ENCODE results near the gene MALRD1. TPM values are rescaled to one million over a fixed set of nuclear protein-coding genes. Genes with fewer than 3 reads are reported as not detected.

Gene MALRD1
- total RNA-seq, 1 donor from 2014 or later = not detected

DNA sequence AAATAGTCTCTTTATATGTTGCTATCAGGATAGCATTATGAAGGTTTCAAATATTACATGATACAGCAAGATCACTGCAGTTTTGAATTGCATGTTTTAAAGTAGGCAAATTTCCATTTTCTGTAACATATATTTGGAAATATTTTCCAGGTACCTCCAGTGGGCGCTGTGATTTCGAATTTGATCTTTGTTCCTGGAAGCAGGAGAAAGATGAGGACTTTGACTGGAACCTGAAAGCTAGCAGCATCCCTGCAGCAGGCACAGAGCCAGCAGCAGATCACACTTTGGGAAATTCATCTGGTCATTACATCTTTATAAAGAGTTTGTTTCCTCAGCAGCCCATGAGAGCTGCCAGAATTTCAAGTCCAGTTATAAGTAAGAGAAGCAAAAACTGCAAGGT lies 299.0 kb downstream of the MALRD1 start:
- DNase-seq (ENCODE audit: low read depth) = no peak

DNA sequence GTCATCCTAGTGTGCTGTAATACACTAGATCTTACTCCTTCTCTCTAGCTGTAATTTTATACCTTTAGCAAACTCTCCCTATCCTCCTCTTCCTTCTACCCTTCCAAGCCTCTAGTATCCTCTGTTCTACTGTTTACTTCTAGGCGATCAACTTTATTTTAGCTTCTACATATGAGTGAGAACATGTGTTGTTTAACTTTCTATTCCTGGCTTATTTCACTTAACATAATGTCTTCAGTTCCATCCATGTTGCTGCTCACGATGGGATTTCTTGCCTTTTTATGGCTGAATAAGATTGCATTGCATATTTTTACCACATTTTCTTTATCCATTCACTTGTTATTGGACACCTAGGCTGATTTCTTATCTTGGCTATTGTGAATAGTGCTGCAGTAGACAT lies 318.6 kb downstream of the MALRD1 start:
- no peak for DNase-seq (ENCODE audit: low read depth)

DNA sequence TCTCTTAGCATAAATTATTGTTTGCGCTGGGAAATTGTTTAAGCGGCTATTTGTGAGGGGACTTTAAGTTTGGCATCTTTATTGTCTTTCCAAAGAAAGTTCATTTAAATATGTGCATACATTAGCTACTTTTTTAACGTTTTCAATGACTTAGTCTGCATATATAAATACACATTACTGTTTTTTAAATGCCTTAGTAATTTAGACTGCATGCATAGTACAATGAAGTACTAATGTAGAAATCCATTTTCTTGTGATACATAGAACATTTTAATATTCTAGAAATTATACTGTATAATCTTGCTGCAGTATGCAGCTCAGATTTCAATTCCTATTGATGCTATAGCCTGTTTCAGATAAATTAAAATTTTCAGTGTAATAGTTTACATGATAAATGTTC lies 325.4 kb downstream of the MALRD1 start:
- no peak for DNase-seq (ENCODE audit: low read depth)

DNA sequence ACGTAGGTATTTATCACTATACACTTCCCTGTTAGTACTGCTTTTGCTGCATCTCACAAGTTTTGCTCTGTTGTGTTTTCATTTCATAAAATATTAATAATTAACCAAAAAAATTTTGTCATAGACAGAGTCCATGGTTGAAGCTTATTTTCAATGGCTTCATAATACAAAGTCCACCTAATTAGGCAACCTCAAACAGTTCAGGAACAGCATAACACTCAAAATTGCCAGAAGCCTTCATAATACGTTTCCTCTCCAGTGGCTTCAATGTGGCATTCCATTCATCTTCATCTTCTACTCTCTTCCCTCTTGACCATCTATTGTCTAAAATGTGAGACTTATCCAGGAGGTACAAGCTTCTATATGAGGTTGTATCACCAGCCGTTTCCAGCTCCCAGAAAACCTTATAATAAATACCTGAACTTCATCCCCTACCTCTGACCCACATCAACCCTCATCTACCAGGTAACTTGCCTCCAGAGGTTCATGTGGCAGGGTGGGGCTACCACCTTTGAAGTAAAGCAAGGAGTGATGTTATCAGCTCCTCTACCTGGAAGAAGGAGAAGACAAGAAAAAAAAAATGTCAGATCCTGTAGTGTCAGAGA lies 337.3 kb downstream of the MALRD1 start:
- DNase-seq (ENCODE audit: low read depth) = no peak

DNA sequence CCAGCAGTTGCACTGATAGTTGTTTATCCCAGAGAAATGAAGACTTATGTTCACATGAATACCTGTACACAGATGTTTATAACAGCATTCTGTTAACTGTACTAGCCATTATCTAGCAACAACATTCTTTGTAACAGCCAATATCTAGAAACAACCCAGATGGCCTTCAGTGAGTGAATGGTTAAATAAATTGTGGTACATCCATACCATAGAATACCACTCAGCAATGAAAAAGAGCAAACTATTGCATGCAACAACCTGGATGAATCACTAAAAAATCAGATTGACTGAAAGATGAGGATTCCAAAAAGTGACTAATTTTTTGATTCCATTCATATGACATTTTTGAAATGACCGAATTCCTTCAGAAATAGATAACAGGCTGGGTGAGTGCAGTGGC lies 360.3 kb downstream of the MALRD1 start:
- no peak for DNase-seq (ENCODE audit: low read depth)

DNA sequence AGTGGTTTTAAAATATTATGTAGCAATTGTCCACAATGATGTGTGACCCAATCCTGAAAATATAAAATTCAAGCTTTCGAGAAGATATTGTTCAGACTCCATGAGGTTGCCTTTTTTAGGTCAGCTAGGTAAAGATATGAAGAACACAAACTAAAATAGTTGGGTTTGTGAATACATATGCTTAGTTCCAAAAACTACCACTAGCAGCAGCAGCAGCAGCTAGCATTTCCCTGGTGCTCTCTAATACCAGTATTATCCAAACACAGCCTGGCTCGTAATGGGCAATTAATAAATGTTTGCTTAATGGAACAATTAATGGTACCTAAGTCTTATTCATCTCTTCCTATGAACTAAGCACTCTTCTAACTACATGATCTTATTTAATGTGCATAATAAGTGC lies 362.5 kb downstream of the MALRD1 start:
- no peak for DNase-seq (ENCODE audit: low read depth)

DNA sequence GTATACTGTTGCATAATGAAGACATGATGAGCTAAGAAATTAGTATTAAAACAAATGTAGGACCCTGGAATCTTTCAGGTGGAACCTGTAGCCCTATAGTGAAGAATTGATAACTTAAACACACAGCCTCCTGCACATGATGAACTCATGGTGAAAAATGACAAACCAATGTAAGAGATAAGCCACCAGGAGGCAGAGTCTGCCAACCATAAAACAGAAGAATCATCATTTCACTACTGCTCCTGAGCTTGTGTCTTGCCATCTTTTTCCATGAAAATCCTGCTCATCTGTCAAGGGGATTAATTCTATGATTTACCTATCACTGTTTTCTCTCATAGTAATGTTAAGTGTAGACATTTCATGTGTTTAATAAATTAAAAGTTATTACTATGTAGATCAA lies 363.9 kb downstream of the MALRD1 start:
- DNase-seq (ENCODE audit: low read depth) = peak; percentile 17

DNA sequence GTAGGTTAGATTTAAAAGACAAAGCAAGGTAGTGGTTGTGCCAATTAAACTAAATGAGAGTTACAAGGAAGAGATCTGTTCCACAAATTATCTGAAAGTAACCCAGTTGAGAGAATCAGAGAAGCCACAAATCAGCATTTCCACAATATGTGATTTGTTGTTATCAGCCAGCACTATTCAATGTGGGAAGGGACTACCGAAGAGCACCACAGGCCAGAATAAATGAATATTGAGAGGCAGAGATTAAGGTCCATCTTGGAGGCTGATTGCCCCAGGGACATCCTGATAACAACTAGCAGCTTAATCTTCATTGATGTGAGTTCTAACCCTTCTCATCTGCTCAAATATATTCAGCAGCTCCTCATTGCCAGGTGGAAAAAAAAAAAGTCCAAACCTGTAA lies 367.6 kb downstream of the MALRD1 start:
- DNase-seq (ENCODE audit: low read depth) = no peak

DNA sequence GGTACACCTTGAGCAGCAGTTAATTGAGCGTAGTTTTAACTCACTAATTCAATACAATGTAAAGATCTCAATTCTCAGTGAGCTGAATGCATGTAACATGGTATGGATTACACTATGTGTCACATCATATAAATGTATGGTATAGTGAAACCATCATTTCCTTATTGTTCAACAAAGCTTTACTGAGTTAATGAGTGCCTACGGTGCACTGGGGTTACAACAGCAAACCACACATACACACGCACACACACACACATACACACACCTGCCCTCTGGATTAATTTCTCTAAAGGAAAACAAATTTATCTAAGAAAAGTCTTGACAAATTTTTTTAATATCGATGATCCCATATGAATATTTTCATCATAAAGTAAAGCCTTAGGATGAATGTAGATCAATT lies 369.1 kb downstream of the MALRD1 start:
- DNase-seq (ENCODE audit: low read depth) = no peak

DNA sequence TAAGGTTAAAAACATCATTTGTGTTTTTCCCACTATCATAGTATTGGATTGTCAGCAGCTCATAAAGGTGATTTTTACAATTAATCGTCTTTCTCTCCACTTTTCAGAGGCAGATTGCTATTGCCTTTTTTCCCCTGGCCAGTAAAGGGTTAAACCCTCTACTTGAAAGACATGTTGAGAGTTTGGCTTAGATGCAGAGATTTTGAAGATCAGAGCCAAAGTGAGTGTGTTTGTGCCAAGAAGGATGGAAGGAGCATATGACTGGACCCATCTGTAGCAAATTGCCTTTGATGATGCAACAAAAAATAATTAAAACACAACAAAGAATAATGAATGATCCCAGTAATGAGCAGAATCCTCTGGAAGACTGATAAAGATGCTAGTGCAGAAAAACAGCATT lies 373.1 kb downstream of the MALRD1 start:
- no peak for DNase-seq (ENCODE audit: low read depth)

DNA sequence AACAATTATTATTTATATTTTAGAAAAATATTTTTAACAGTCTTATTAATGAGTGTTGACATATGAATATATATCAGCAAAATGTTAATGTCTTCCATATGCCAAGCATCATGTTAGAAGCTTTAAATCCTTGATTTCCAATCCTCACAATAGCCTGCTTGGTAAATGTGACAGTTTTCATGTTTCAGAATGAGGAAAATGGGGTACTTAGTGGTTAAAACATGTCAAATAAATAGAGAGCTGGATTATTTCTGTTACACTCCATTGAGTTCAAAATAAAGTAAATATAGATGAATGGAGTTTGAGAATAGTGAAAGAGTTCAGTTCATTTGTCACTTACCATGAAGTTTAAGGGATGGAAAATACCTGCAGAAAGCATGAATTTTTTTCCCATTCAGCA lies 377.4 kb downstream of the MALRD1 start:
- no peak for DNase-seq (ENCODE audit: low read depth)

DNA sequence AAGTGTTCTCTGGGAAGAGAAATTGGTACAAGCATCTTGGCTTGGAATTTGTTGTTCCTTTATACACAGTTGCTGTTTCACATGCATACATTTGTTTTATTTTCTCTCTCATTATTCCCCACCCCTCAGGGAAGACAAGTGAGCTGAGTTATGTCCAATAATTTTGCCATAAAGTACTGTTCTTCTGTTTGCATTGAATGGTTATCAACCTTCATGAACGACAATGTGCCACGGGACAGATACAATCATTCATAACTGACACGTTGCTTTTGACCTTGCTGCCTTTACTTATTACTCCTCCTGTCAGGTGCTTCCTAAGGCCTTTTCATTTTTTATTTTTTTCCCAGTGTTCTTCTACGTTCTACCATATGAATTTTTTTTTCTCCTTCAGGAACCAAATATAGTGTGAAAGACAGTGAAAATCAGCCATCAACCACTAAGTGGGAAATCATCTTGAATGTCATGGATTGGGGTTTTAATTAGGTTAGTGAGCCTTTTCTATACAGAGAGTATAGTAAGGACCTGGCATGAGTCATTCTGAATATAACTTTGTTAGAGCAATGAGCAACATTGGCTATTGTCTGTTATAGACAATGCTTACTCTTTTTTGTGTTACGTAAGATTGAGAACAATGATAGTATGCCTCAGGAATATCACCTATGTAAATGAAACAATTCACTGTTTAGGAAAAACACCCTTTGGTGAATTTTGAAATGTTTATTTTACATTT lies 383.2 kb downstream of the MALRD1 start:
- DNase-seq (ENCODE audit: low read depth) = no peak

DNA sequence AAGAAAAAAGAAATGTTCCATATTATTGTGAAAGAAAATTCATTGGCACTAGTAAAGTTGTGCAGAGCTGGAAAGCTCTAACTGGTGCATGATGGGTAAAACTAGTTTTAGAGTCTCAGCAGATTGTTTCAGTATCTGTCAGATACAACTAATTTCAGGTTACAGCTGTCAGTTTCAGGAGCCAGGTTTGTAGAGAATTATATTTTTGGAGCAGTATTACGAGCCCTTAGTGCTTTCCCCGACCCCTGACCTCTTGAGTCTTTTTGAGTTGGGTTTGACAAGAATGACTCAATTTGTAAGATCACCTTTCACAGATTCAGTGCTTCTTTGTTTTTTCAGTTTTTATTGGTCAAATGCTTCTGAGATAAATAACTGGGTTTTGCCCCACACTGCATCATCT lies 401.3 kb downstream of the MALRD1 start:
- DNase-seq (ENCODE audit: low read depth) = no peak

DNA sequence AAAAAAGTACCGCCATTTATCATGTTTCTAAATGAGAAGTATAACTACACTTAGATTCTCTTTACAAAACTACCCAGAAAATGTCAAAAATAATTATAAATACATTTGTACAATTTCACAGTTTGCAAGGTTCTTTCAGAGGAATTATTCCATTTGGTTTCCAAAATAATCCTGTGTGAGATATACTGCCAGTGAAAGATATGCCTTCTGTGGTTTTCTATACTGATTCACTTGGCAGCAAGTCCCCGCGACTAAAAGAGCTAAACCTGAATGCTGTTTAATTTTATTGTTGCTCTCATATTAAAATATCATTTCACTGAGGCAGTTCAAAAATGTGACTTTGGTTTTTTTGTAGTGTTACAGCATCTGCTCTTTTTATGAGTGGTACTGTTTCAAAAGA lies 402.8 kb downstream of the MALRD1 start:
- DNase-seq (ENCODE audit: low read depth) = no peak

DNA sequence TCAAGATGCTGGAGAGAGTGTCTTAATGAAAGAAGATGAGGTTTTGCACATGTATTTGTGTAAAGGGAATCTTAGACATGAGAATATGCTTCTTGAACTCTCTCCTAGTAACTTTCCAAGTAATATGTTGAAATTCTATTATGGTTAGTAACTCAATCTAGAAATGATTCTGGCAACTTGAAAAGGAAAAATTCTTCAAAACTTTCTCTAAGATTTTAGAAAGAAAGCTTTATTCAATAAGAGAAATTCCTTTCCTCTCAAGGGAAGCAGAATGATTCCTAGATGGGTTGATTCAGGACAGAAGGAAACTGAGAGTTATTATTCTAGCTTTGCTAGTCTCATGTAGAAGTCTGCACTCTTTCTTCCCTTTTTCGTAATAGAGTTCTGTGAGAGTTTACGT lies 403.3 kb downstream of the MALRD1 start:
- no peak for DNase-seq (ENCODE audit: low read depth)

DNA sequence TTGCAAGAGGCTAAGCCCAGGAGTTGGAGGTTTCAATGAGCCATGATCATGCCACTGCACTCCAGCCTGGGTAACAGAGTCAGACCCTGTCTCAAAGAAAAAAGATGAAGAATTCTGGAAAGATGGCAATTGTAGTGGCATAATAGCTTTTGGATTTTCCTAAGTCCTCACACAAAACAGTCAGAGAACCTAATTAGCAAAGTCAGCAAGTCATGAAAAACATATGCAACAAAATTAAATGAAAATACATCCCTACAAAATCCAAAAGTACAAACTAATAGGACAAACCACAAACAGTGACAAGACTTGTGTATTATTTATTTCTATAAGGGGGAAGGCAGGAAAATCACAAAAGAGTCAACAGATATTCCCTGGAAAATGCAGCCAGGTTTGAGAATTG lies 405.4 kb downstream of the MALRD1 start:
- no peak for DNase-seq (ENCODE audit: low read depth)

DNA sequence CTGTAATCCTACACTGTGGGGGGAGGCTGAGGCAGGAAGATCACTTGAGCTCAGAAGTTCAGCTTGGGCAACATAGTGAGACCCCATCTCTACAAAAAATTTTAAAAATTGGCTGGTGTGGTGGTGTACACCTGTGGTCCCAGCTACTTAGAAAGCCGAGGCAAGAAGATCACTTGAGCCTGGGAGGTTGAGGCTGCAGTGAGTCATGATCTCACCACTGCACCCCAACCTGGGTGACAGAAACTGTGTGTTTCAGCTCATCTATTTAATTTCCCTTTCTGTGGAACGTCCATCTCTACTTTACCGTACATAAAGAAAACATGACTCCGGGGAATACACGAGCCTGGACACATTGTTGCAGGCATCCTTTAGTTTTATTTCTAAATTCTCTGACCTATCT lies 413.0 kb downstream of the MALRD1 start:
- no peak for DNase-seq (ENCODE audit: low read depth)

DNA sequence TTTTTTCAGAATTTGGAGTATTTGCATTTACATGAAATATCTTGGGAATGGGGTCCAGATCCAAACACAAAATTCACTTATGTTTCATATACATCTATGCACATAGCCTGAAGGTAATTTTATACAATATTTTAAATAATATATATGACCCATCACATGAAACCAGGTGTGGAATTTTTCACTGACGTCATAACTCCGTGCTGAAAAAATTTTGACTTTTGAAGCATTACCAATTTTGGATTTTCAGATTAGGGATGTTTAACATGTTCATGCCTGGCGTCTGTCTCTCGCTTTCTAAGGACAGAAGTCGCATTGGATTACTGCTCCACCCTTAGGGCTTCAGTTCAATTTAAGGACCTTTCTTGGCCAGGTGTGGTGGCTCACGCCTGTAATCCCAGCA lies 418.1 kb downstream of the MALRD1 start:
- DNase-seq (ENCODE audit: low read depth) = no peak

DNA sequence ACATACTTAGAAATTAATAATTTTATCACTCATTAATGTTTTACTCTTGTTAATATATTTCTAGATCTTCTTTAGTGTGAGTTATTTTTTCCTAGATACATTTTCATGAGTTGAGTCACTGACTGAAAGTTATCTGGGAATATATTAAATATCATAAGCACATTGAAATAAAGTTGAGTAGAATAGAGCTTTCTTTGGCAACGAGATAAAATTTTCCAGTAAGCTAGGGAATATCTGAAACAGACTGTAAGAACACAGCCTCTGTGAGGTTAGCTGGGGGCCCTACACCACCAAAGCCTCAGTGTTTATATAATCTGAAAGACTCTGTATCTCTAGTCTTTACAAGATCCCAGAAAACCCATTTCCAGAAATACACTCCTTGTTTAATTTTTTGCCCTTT lies 419.8 kb downstream of the MALRD1 start:
- DNase-seq (ENCODE audit: low read depth) = no peak

DNA sequence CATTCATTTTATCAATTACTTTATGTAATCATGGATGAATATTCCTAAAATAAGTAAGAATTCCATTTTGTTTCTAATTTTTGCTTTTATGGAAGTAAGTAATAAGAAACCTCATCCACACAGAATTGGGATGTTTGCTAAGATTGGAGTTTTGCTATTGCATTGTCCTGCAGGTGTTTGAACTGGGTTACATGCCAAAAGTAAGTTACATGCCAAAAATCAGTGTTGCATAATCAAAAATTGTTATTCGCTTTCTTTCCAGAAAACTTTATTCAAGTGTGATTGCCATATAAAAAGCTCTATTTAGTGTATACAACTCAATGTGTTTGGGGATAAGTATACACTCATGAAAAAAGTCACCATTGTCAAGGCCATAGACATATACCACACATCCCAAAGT lies 420.9 kb downstream of the MALRD1 start:
- DNase-seq (ENCODE audit: low read depth) = no peak

DNA sequence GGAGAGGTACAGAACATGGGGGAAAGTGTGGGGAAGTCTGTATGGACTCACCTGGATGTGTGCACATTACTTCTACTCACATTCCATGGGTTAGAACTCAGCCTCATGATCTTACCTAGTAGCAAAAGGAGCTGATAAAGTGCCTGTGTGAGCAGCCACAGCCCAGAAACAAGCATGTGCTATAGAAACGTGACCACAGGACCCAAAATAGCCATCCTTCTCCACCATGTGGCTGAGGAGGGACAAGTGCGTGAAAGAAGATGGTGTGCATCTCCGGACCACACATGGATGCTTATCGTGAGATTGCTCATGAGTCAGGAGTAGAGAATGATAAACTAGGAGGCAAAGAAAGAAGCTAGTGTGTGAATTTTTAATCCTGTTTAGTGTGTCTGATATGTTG lies 431.3 kb downstream of the MALRD1 start:
- peak; percentile 1 for DNase-seq (ENCODE audit: low read depth)

DNA sequence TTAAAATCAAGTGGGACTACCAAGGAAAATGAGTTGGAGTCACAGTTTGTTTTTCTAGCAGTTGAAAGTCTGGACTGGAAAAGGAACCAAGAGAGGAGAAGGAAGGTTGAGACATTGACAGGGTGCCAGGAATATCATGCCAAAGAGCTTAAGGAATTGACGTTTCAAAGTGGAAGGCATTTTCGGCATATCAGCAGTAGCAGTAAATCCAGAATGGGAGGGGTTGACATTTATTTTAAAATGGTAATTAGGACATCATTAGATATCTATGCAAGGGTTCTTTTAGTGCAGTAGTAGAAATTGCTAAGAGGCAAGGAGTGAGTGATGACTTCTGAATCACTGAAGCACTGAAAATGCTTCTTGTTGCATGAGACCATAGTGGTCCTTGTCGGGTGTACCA lies 431.8 kb downstream of the MALRD1 start:
- no peak for DNase-seq (ENCODE audit: low read depth)

DNA sequence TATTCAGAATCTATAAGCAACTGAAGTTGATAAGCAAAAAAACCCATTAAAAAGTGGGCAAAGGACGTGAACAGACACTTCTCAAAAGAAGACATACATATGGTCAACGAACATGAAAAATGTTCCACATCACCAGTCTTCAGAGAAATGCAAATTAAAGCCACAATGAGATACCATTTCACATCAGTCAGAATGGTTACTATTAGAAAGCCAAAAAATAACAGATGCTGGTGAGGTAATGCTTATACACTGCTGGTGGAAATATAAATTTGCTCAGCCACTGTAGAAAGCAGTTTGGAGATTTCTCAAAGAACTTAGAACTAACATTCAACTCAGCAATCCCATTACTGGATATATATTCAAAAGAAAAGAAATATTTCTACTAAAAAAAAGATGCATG lies 434.8 kb downstream of the MALRD1 start:
- DNase-seq (ENCODE audit: low read depth) = no peak

Data from myocyte (in vitro differentiated cells).